Measurements from ENCODE around the gene CCR8. TPM values are rescaled to one million over a fixed set of nuclear protein-coding genes. Genes with fewer than 3 reads are reported as not detected.

CCR8 gene
- total RNA-seq, 1 donor, result not detected

GRCh38 chr3:39322936-39323335, 6.6 kb upstream of the CCR8 start:
- no peaks in the 10 kb centered on the region for H4K20me1 ChIP-seq (ENCODE audit: insufficient read depth, low read length)
- H3K4me2 ChIP-seq (ENCODE audit: insufficient read depth, low read length), result no peak overlapping the region
- no peak for TF ChIP-seq CTCF (IDR thresholded peaks at IDR 0.05; ENCODE audit: extremely low read depth, low read depth, low read length)
- no peaks in the 10 kb centered on the region for H3K36me3 ChIP-seq (ENCODE audit: insufficient read depth, low read length)
- H2AFZ ChIP-seq (ENCODE audit: low read length), result no peak overlapping the region
- no peak for DNase-seq (ENCODE audit: insufficient read length, low spot score, missing footprints)
- H3K79me2 ChIP-seq (ENCODE audit: insufficient read depth, low read length), result no peaks in the 10 kb centered on the region
- no peak overlapping the region for H3K4me3 ChIP-seq (ENCODE audit: insufficient read depth, low read length)
- no peak overlapping the region for H3K27ac ChIP-seq (ENCODE audit: low read depth, low read length)
- H3K4me1 ChIP-seq (ENCODE audit: insufficient read depth, low read length), result no peaks in the 10 kb centered on the region
- H3K9me3 ChIP-seq (ENCODE audit: low read depth, low read length), result no peaks in the 10 kb centered on the region
- no peaks in the 10 kb centered on the region for H3K27me3 ChIP-seq (ENCODE audit: insufficient read depth, low read length)

GRCh38 chr3:39323494-39323893, 6.0 kb upstream of the CCR8 start:
- Histone ChIP-seq H3K4me2 (ENCODE audit: insufficient read depth, low read length) (no peak overlapping the region), H4K20me1 (ENCODE audit: insufficient read depth, low read length) (no peaks in the 10 kb centered on the region), H3K79me2 (ENCODE audit: insufficient read depth, low read length) (no peaks in the 10 kb centered on the region), H2AFZ (ENCODE audit: low read length) (no peak overlapping the region), H3K36me3 (ENCODE audit: insufficient read depth, low read length) (no peaks in the 10 kb centered on the region), H3K9me3 (ENCODE audit: low read depth, low read length) (no peaks in the 10 kb centered on the region), H3K4me3 (ENCODE audit: insufficient read depth, low read length) (no peak overlapping the region), H3K27ac (ENCODE audit: low read depth, low read length) (no peak overlapping the region), H3K27me3 (ENCODE audit: insufficient read depth, low read length) (no peaks in the 10 kb centered on the region), H3K4me1 (ENCODE audit: insufficient read depth, low read length) (no peaks in the 10 kb centered on the region)
- TF ChIP-seq CTCF (IDR thresholded peaks at IDR 0.05; ENCODE audit: extremely low read depth, low read depth, low read length), result no peak
- no peak for DNase-seq (ENCODE audit: insufficient read length, low spot score, missing footprints)

DNA sequence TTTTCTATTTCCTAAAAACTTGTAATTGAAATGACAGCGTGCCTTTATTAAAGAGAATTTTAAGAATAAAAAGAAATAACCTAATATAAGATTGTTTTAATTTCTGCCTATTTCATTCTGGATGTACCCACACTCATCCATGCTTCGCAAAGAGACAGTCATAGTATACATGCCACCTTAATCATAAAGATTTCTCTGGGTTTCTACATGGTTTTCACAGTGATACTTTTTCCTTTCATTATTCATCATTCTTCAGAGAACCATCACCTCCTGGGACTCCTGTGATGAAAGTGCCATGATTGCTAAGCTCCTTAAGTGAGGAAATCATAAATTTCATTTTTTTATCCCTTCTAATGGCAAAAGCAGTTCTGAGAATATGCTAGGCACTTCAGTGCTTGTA, 4.3 kb upstream of the CCR8 start:
- Histone ChIP-seq H3K4me1 (ENCODE audit: insufficient read depth, low read length) (no peaks in the 10 kb centered on the region), H2AFZ (ENCODE audit: low read length) (no peak overlapping the region), H3K9me3 (ENCODE audit: low read depth, low read length) (no peaks in the 10 kb centered on the region), H3K79me2 (ENCODE audit: insufficient read depth, low read length) (no peaks in the 10 kb centered on the region), H3K27ac (ENCODE audit: low read depth, low read length) (no peak overlapping the region), H3K36me3 (ENCODE audit: insufficient read depth, low read length) (no peaks in the 10 kb centered on the region), H4K20me1 (ENCODE audit: insufficient read depth, low read length) (no peaks in the 10 kb centered on the region), H3K27me3 (ENCODE audit: insufficient read depth, low read length) (no peaks in the 10 kb centered on the region), H3K4me3 (ENCODE audit: insufficient read depth, low read length) (no peak overlapping the region), H3K4me2 (ENCODE audit: insufficient read depth, low read length) (no peak overlapping the region)
- no peak for DNase-seq (ENCODE audit: insufficient read length, low spot score, missing footprints)
- TF ChIP-seq CTCF (IDR thresholded peaks at IDR 0.05; ENCODE audit: extremely low read depth, low read depth, low read length), result no peak

GRCh38 chr3:39327053-39327745, 2.3 kb upstream of the CCR8 start:
- Histone ChIP-seq H3K27ac (ENCODE audit: low read depth, low read length) (no peak overlapping the region), H3K9me3 (ENCODE audit: low read depth, low read length) (no peaks in the 10 kb centered on the region), H3K36me3 (ENCODE audit: insufficient read depth, low read length) (no peaks in the 10 kb centered on the region), H4K20me1 (ENCODE audit: insufficient read depth, low read length) (no peaks in the 10 kb centered on the region), H2AFZ (ENCODE audit: low read length) (no peak overlapping the region), H3K27me3 (ENCODE audit: insufficient read depth, low read length) (no peaks in the 10 kb centered on the region), H3K79me2 (ENCODE audit: insufficient read depth, low read length) (no peaks in the 10 kb centered on the region), H3K4me1 (ENCODE audit: insufficient read depth, low read length) (no peaks in the 10 kb centered on the region), H3K4me2 (ENCODE audit: insufficient read depth, low read length) (no peak overlapping the region), H3K4me3 (ENCODE audit: insufficient read depth, low read length) (no peak overlapping the region)
- DNase-seq (ENCODE audit: insufficient read length, low spot score, missing footprints), result no peak
- no peak for TF ChIP-seq CTCF (IDR thresholded peaks at IDR 0.05; ENCODE audit: extremely low read depth, low read depth, low read length)
